Mesothelial cell of epicardium (in vitro differentiated cells): ENCODE data around the gene TOGARAM2. TPM values are rescaled to one million over a fixed set of nuclear protein-coding genes. Genes with fewer than 3 reads are reported as not detected.

ENCODE experiments used
- DNase-seq, 2 experiments: peaks; one replicate each; pipeline ENCODE4 v3.0.0; 2021; ENCODE audit warnings: low spot score in 2 of 2; ENCODE audit not compliant: unreplicated experiment in 2 of 2
- H3K27ac Mint-ChIP-seq: 2 replicates; pipeline ENCODE4 v1.8.0; 2021; ENCODE audit warnings: mixed read lengths
- H3K27me3 Mint-ChIP-seq: 2 replicates; pipeline ENCODE4 v1.8.0; 2021; ENCODE audit warnings: low read depth, mixed read lengths
- H3K36me3 Mint-ChIP-seq: 2 replicates; pipeline ENCODE4 v1.8.0; 2021; ENCODE audit warnings: mixed read lengths
- H3K4me1 Mint-ChIP-seq: 2 replicates; pipeline ENCODE4 v1.8.0; 2021; ENCODE audit warnings: mixed read lengths
- H3K4me3 Mint-ChIP-seq: 2 replicates; pipeline ENCODE4 v1.8.0; 2021; ENCODE audit warnings: mild to moderate bottlenecking, moderate library complexity, mixed read lengths
- H3K9me3 Mint-ChIP-seq: 2 replicates; pipeline ENCODE4 v1.8.0; 2021; ENCODE audit warnings: mixed read lengths
- CTCF ChIP-seq: fragments of 200-600 bp; sonication (generic); IDR thresholded peaks from one replicate; pipeline ENCODE4 v1.5.0; 2021; ENCODE audit warnings: antibody characterized with exemption; ENCODE audit not compliant: unreplicated experiment
- total RNA-seq: library from RNA; stranded (reverse); gene quantifications from 3 replicates; pipeline ENCODE4 v1.2.1, GENCODE V29; 2021

The TOGARAM2 gene
- total RNA-seq, 1 donor from 2014 or later: 0.40 TPM

- Mint-ChIP-seq H3K27ac (no peak overlapping the region), H3K9me3 (peaks cover 3% of the 10 kb centered on the region)
These were observed 10.5 kb upstream of the TOGARAM2 start for GRCh38 chr2:28970464-28971160.

GRCh38 chr2:28972778-28973335 lies 8.2 kb upstream of the TOGARAM2 start:
- Mint-ChIP-seq H3K36me3 (no peaks in the 10 kb centered on the region), H3K4me3 (no peak overlapping the region), H3K9me3 (peaks cover 3% of the 10 kb centered on the region), H3K27ac (no peak overlapping the region), H3K4me1 (peaks cover 6% of the 10 kb centered on the region), H3K27me3 (peaks cover 1% of the 10 kb centered on the region)
- no peak for DNase-seq
- no peak for TF ChIP-seq CTCF

More at GRCh38 chr2:28970464-28971160, 10.5 kb upstream of the TOGARAM2 start:
- no peak for TF ChIP-seq CTCF
- peaks cover 1% of the 10 kb centered on the region for H3K27me3 Mint-ChIP-seq
- no peak for DNase-seq
- no peak overlapping the region for H3K4me3 Mint-ChIP-seq
- H3K36me3 Mint-ChIP-seq: no peaks in the 10 kb centered on the region
- H3K4me1 Mint-ChIP-seq: no peaks in the 10 kb centered on the region

- Mint-ChIP-seq H3K9me3 (peaks cover 3% of the 10 kb centered on the region), H3K4me3 (no peak overlapping the region), H3K36me3 (no peaks in the 10 kb centered on the region), H3K4me1 (peaks cover 6% of the 10 kb centered on the region), H3K27me3 (peaks cover 1% of the 10 kb centered on the region), H3K27ac (no peak overlapping the region)
- no peak for DNase-seq
- TF ChIP-seq CTCF: no peak
These were observed 6.8 kb upstream of the TOGARAM2 start for GRCh38 chr2:28974252-28974651.

GRCh38 chr2:28975671-28976070 lies 5.4 kb upstream of the TOGARAM2 start:
- no peak for DNase-seq
- no peak for TF ChIP-seq CTCF
- Mint-ChIP-seq H3K27me3 (peaks cover 1% of the 10 kb centered on the region), H3K4me3 (no peak overlapping the region), H3K9me3 (peaks cover 3% of the 10 kb centered on the region), H3K27ac (no peak overlapping the region), H3K36me3 (no peaks in the 10 kb centered on the region), H3K4me1 (peaks cover 6% of the 10 kb centered on the region)

GRCh38 chr2:28976584-28976983 lies 4.5 kb upstream of the TOGARAM2 start:
- H3K4me1 Mint-ChIP-seq: peaks cover 6% of the 10 kb centered on the region
- TF ChIP-seq CTCF: no peak
- H3K9me3 Mint-ChIP-seq: peaks cover 3% of the 10 kb centered on the region
- H3K36me3 Mint-ChIP-seq: no peaks in the 10 kb centered on the region
- H3K27me3 Mint-ChIP-seq: peaks cover 1% of the 10 kb centered on the region
- no peak for DNase-seq
- H3K27ac Mint-ChIP-seq: peak overlapping the region; percentile 73
- no peak overlapping the region for H3K4me3 Mint-ChIP-seq
